ENCODE data around the gene ELMOD1. TPM values are rescaled to one million over a fixed set of nuclear protein-coding genes. Genes with fewer than 3 reads are reported as not detected.

Gene ELMOD1
- total RNA-seq, 1 experiment from 2014 or later = 0.35 TPM

DNA sequence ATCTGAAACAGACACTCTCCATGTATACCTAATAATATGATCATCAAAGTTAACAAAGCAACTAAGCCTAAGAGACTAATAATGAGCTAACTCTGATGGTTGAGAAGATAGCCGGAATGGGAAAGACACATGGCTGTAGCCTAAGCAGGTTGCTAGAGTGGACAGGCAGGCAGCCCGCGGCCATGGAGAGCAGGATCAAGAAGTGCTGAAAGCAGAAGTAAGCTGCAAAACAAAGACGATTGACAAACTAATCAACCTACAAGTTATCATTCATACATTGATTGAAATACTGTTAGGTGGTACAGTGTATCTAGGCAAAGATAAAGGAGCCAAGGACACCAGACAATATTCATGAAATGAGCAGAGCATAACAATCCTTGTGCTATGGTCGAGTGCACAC is 91.6 kb downstream of the ELMOD1 start:
- intact Hi-C loops (cut with micrococcal nuclease; ENCODE audit: unreplicated experiment) = no loop called here
- Mint-ChIP-seq H3K27ac (ENCODE audit: unreplicated experiment) (no peak overlapping the region), H3K4me3 (ENCODE audit: low read depth, unreplicated experiment) (no peak overlapping the region), H3K27me3 (ENCODE audit: unreplicated experiment) (no peaks in the 10 kb centered on the region), H3K4me1 (ENCODE audit: low read depth, unreplicated experiment) (no peaks in the 10 kb centered on the region), H3K36me3 (ENCODE audit: insufficient read depth, unreplicated experiment) (peaks cover 5% of the 10 kb centered on the region), H3K9me3 (ENCODE audit: low read depth, unreplicated experiment) (no peaks in the 10 kb centered on the region)
- DNase-seq = no peak
- TF ChIP-seq, protein P1, sequence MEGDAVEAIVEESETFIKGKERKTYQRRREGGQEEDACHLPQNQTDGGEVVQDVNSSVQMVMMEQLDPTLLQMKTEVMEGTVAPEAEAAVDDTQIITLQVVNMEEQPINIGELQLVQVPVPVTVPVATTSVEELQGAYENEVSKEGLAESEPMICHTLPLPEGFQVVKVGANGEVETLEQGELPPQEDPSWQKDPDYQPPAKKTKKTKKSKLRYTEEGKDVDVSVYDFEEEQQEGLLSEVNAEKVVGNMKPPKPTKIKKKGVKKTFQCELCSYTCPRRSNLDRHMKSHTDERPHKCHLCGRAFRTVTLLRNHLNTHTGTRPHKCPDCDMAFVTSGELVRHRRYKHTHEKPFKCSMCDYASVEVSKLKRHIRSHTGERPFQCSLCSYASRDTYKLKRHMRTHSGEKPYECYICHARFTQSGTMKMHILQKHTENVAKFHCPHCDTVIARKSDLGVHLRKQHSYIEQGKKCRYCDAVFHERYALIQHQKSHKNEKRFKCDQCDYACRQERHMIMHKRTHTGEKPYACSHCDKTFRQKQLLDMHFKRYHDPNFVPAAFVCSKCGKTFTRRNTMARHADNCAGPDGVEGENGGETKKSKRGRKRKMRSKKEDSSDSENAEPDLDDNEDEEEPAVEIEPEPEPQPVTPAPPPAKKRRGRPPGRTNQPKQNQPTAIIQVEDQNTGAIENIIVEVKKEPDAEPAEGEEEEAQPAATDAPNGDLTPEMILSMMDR (IDR thresholded peaks at IDR 0.05; ENCODE audit: unreplicated experiment) = no peak
- BruUV-seq (replicated peaks) = no TSS peak
- CTCF ChIA-PET = no interaction called here

DNA sequence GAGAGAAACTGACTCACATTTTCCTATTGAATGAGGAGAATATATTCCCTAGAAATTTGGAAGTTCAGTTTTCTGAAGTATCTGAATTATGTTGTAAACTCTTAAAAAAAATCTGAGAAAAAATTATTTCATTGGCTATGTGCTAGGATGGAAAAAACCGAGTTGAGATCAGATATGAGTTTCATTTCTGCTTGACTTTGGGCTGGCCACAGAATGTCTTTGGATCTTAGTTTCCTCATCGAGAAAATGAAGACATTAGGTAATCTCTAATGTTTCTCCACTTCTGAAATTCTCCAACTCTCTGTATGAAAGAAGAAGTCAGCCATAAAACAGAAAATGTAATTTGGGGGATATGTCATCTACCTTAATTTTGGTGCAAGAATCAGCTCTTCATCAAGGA is 92.1 kb downstream of the ELMOD1 start:
- Mint-ChIP-seq H3K27ac (ENCODE audit: unreplicated experiment) (no peak overlapping the region), H3K9me3 (ENCODE audit: low read depth, unreplicated experiment) (no peaks in the 10 kb centered on the region), H3K27me3 (ENCODE audit: unreplicated experiment) (no peaks in the 10 kb centered on the region), H3K36me3 (ENCODE audit: insufficient read depth, unreplicated experiment) (peaks cover 5% of the 10 kb centered on the region), H3K4me1 (ENCODE audit: low read depth, unreplicated experiment) (no peaks in the 10 kb centered on the region), H3K4me3 (ENCODE audit: low read depth, unreplicated experiment) (no peak overlapping the region)
- intact Hi-C loops (cut with micrococcal nuclease; ENCODE audit: unreplicated experiment) = no loop called here
- CTCF ChIA-PET = no interaction called here
- TF ChIP-seq, protein P1 (IDR thresholded peaks at IDR 0.05; ENCODE audit: unreplicated experiment) = no peak
- no TSS peak for BruUV-seq (replicated peaks)
- no peak for DNase-seq

DNA sequence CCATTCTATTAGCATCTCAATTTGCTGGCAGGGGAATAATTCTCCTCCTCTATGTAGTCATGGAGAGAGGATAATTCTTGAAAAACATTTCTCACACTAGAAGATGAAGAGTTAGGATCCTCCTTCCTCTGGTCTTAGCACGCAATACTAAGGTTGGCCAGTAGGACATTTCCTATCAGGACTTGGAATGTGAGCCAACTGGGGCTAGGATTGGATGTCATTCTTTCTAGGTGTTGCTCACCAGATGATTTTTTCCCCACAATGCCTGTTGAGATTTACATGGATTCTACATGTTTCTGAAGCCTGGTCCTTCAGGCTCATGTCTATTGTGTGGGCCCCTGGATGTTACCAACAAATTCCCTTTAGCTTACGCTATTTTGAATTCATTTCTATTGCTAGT is 92.9 kb downstream of the ELMOD1 start:
- TF ChIP-seq, protein P1 (IDR thresholded peaks at IDR 0.05; ENCODE audit: unreplicated experiment) = peak; percentile 13
- H3K4me3 Mint-ChIP-seq (ENCODE audit: low read depth, unreplicated experiment) = no peak overlapping the region
- no TSS peak for BruUV-seq (replicated peaks)
- H3K27ac Mint-ChIP-seq (ENCODE audit: unreplicated experiment) = no peak overlapping the region
- no peaks in the 10 kb centered on the region for H3K4me1 Mint-ChIP-seq (ENCODE audit: low read depth, unreplicated experiment)
- H3K27me3 Mint-ChIP-seq (ENCODE audit: unreplicated experiment) = no peaks in the 10 kb centered on the region
- CTCF ChIA-PET = no interaction called here
- peaks cover 5% of the 10 kb centered on the region for H3K36me3 Mint-ChIP-seq (ENCODE audit: insufficient read depth, unreplicated experiment)
- intact Hi-C loops (cut with micrococcal nuclease; ENCODE audit: unreplicated experiment) = no loop called here
- H3K9me3 Mint-ChIP-seq (ENCODE audit: low read depth, unreplicated experiment) = no peaks in the 10 kb centered on the region
- no peak for DNase-seq

DNA sequence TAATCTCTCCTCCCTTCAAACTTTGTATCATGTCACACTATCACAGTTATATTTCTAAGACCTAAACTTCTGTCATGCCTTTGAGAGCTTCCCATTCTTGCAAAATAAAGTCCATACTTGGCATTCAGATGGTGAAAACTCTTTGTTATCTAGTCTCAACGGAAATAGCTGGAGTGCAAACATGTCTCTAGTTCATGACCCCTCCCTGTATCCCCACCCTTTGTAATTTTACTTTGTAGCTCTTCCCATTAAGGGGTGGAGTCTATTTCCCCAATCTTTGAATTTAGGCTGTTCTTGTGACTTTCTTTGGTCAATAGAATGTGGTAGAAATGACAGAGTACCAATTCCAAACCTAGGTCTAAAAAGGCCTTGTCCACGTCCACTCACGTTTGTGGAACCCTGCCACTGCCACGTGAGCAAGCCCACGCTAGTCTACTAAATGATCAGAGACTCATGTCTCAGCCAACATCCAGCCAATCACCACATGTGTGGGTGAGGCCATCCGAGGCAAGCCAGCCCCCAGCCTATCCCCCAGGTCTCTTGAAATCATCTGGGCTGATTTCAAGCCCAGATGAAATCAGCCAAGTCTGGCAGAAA is 97.5 kb downstream of the ELMOD1 start:
- TF ChIP-seq, protein P1 (IDR thresholded peaks at IDR 0.05; ENCODE audit: unreplicated experiment) = no peak
- intact Hi-C loops (cut with micrococcal nuclease; ENCODE audit: unreplicated experiment) = no loop called here

More for the DNA sequence above, 97.5 kb downstream of the ELMOD1 start:
- no peaks in the 10 kb centered on the region for H3K27me3 Mint-ChIP-seq (ENCODE audit: unreplicated experiment)
- peaks cover 5% of the 10 kb centered on the region for H3K36me3 Mint-ChIP-seq (ENCODE audit: insufficient read depth, unreplicated experiment)
- H3K9me3 Mint-ChIP-seq (ENCODE audit: low read depth, unreplicated experiment) = no peaks in the 10 kb centered on the region
- BruUV-seq (replicated peaks) = no TSS peak
- no peak overlapping the region for H3K27ac Mint-ChIP-seq (ENCODE audit: unreplicated experiment)
- no peak overlapping the region for H3K4me3 Mint-ChIP-seq (ENCODE audit: low read depth, unreplicated experiment)
- H3K4me1 Mint-ChIP-seq (ENCODE audit: low read depth, unreplicated experiment) = no peaks in the 10 kb centered on the region
- CTCF ChIA-PET = interaction anchor here (0.5 to 1.7 kb wide), 2 partner anchors 125 to 339 kb away, joined by 4 to 9 read pairs; no protein-coding TSS in a partner anchor
- no peak for DNase-seq
